K562 (cell line): ENCODE data around the gene ZFAND3. TPM values are rescaled to one million over a fixed set of nuclear protein-coding genes. Genes with fewer than 3 reads are reported as not detected.

Experiments
- ATAC-seq: fragments of 200-7000 bp; cut with Tn5 transposase; 3 replicates; pipeline ENCODE4 v1.9.1; 2020; ENCODE audit warnings: moderate library complexity
- BruUV-seq: library from RNA; stranded (reverse); fragments of 400-500 nt; replicated peaks from 2 replicates; lab custom pipeline; 2021; lab: Mats Ljungman, UMichigan
- CTCF ChIA-PET: fragments of 300-600 bp; formaldehyde crosslinking; extraction: SDS; loops from one replicate; lab custom pipeline; 2021; ENCODE audit warnings: low intra/inter-chr PET ratio; lab: Yijun Ruan, JAX
- POLR2A ChIA-PET: fragments of 300-600, 350-650 bp; sonication (Branson Sonifier 250); formaldehyde crosslinking; extraction: SDS; loops from one replicate; lab custom pipeline; 2021; ENCODE audit warnings: antibody characterized with exemption, inconsistent platforms; lab: Yijun Ruan, JAX
- DNase-seq, 4 experiments: peaks; one replicate each; pipeline versions ENCODE4 v3.0.0 to v3.0.0-alpha.2; 2011 to 2018; ENCODE audit warnings: low spot score in 3 of 4, mixed read lengths in 3 of 4; ENCODE audit errors: extremely low read depth in 1 of 4
- FAIRE-seq: peaks from 2 replicates; lab custom pipeline; 2011; peaks lifted over from hg19 to GRCh38; lab: Jason Lieb, UNC
- H2AFZ ChIP-seq: 2 replicates; pipeline ENCODE4 v1.6.0; 2011; ENCODE audit warnings: low read depth, low read length, control low read depth, inconsistent platforms
- H3K27ac ChIP-seq: fragments of 200-600 bp; 3 replicates; pipeline ENCODE4 v1.8.0; 2011; ENCODE audit warnings: low read depth, mild to moderate bottlenecking, control low read depth, inconsistent platforms, low read length, moderate library complexity, mixed read lengths; ENCODE audit errors: extremely low read depth
- H3K27me3 ChIP-seq, 2 experiments: fragments of 300-600 bp in 1 of 2; 2 replicates in 1 of 2; 3 replicates in 1 of 2; pipeline versions ENCODE4 v1.6.0 to v1.8.0; 2011; ENCODE audit warnings: inconsistent platforms in 2 of 2, low read length in 2 of 2, mild to moderate bottlenecking in 1 of 2, mixed read lengths in 1 of 2, moderate library complexity in 1 of 2; ENCODE audit not compliant: control insufficient read depth in 2 of 2, insufficient read depth in 2 of 2
- H3K36me3 ChIP-seq: fragments of 300-600 bp; 3 replicates; pipeline ENCODE4 v1.8.0; 2011; ENCODE audit warnings: mild to moderate bottlenecking, low read length, inconsistent platforms; ENCODE audit not compliant: control insufficient read depth, insufficient read depth
- H3K4me1 ChIP-seq, 2 experiments: fragments of 200-600 bp in 1 of 2; replicated peaks in 1 of 2; 2 replicates in 1 of 2; 3 replicates in 1 of 2; pipeline versions ENCODE4 v1.5.1 to v1.8.0; 2011; ENCODE audit warnings: inconsistent platforms in 2 of 2, low read length in 2 of 2, mild to moderate bottlenecking in 1 of 2, mixed read lengths in 1 of 2, moderate library complexity in 1 of 2; ENCODE audit not compliant: control insufficient read depth in 2 of 2, insufficient read depth in 2 of 2
- H3K4me2 ChIP-seq: 2 replicates; pipeline ENCODE4 v1.6.1; 2011; ENCODE audit warnings: low read length, control low read depth, inconsistent platforms, mixed read lengths; ENCODE audit not compliant: insufficient read depth
- H3K4me3 ChIP-seq: fragments of 200-600 bp; sonication (generic), shearing (Covaris generic); 2 replicates; pipeline ENCODE4 v1.5.1; 2016; ENCODE audit warnings: control low read depth, inconsistent platforms
- H3K79me2 ChIP-seq: fragments of 200-600 bp; 3 replicates; pipeline ENCODE4 v1.8.0; 2011; ENCODE audit warnings: low read length, inconsistent platforms; ENCODE audit not compliant: control insufficient read depth, insufficient read depth
- H3K9ac ChIP-seq, 2 experiments: 2 replicates each; pipeline versions ENCODE4 v1.6.0 to v1.6.1; 2011; ENCODE audit warnings: low read depth in 2 of 2, low read length in 2 of 2, control low read depth in 1 of 2, inconsistent platforms in 1 of 2, mild to moderate bottlenecking in 1 of 2, mixed read lengths in 1 of 2; ENCODE audit not compliant: insufficient read depth in 1 of 2
- H3K9me1 ChIP-seq: one replicate; pipeline ENCODE4 v1.6.0; 2011; ENCODE audit warnings: inconsistent platforms, mild to moderate bottlenecking, low read length, moderate library complexity; ENCODE audit not compliant: control insufficient read depth, insufficient read depth
- H3K9me3 ChIP-seq: replicated peaks from 2 replicates; pipeline ENCODE4 v1.5.1; 2011; ENCODE audit warnings: low read depth, low read length, inconsistent platforms; ENCODE audit not compliant: control insufficient read depth, insufficient read depth
- H4K20me1 ChIP-seq: replicated peaks from 2 replicates; pipeline ENCODE4 v1.6.1; 2011; ENCODE audit warnings: low read length, inconsistent platforms, mixed read lengths; ENCODE audit not compliant: control insufficient read depth, insufficient read depth
- CC2D1A ChIP-seq: fragments of 450-650 bp; IDR thresholded peaks from 2 replicates; pipeline ENCODE4 v1.6.1; 2017; ENCODE audit warnings: mild to moderate bottlenecking
- CHD4 ChIP-seq: fragments of 200-600 bp; sonication (generic); IDR thresholded peaks from 3 replicates; pipeline ENCODE4 v1.6.1; 2012; ENCODE audit warnings: low read depth, mild to moderate bottlenecking, mixed read lengths, low read length, inconsistent platforms; ENCODE audit not compliant: insufficient read depth, insufficient replicate concordance, poor library complexity, severe bottlenecking
- CREB3L1 ChIP-seq: fragments of 450-650 bp; IDR thresholded peaks from 2 replicates; pipeline ENCODE4 v1.6.1; 2014; ENCODE audit warnings: low read depth, mild to moderate bottlenecking, moderate library complexity, borderline replicate concordance
- E2F5 ChIP-seq: sonication (generic); formaldehyde crosslinking; IDR thresholded peaks from 2 replicates; pipeline ENCODE4 v1.8.0; 2022; ENCODE audit warnings: mild to moderate bottlenecking, missing genetic modification reagents
- EWSR1 ChIP-seq: fragments of 450-650 bp; IDR thresholded peaks from 2 replicates; pipeline ENCODE4 v1.6.1; 2018; ENCODE audit warnings: borderline replicate concordance, mild to moderate bottlenecking, low read depth, moderate library complexity; ENCODE audit not compliant: partially characterized antibody
- FIP1L1 ChIP-seq: fragments of 200-400 bp; formaldehyde crosslinking; IDR thresholded peaks from 2 replicates; pipeline ENCODE4 v1.6.1; 2018; ENCODE audit warnings: mild to moderate bottlenecking, low read depth, low read length; ENCODE audit not compliant: poor library complexity, severe bottlenecking
- FUS ChIP-seq: fragments of 200-400 bp; formaldehyde crosslinking; optimal IDR thresholded peaks from 2 replicates; pipeline ENCODE3; 2017; ENCODE audit warnings: low read depth, low read length
- GATAD2A ChIP-seq: fragments of 450-650 bp; IDR thresholded peaks from 2 replicates; pipeline ENCODE4 v1.6.1; 2017
- MXI1 ChIP-seq: IDR thresholded peaks from 2 replicates; pipeline ENCODE4 v1.6.1; 2011; ENCODE audit warnings: low read depth, mild to moderate bottlenecking, improper control_type of control experiment, low read length
- NRF1 ChIP-seq, 2 experiments: fragments of 450-650 bp; IDR thresholded peaks in 1 of 2; conservative IDR thresholded peaks in 1 of 2; 2 replicates each; pipeline ENCODE4 v1.6.1; 2014; ENCODE audit warnings: mild to moderate bottlenecking in 2 of 2
- PREB ChIP-seq: sonication (generic); formaldehyde crosslinking; IDR thresholded peaks from 2 replicates; pipeline ENCODE4 v1.8.1; 2023; ENCODE audit warnings: mild to moderate bottlenecking, missing genetic modification reagents
- SMAD3 ChIP-seq: fragments of 450-650 bp; formaldehyde crosslinking; conservative IDR thresholded peaks from 2 replicates; pipeline ENCODE4 v1.4.0; 2020; ENCODE audit warnings: mild to moderate bottlenecking
- THRA ChIP-seq: fragments of 450-650 bp; IDR thresholded peaks from 2 replicates; pipeline ENCODE4 v1.6.1; 2017; ENCODE audit warnings: mild to moderate bottlenecking, moderate library complexity
- USF2 ChIP-seq: sonication (generic); formaldehyde crosslinking; IDR thresholded peaks from 2 replicates; pipeline ENCODE4 v1.5.0; 2020; ENCODE audit warnings: missing genetic modification reagents
- YBX1 ChIP-seq: fragments of 450-650 bp; IDR thresholded peaks from 2 replicates; pipeline ENCODE4 v1.7.1; 2016; ENCODE audit warnings: mild to moderate bottlenecking
- ZNF57 ChIP-seq: fragments of 450-650 bp; formaldehyde crosslinking; IDR thresholded peaks from 2 replicates; pipeline ENCODE4 v1.4.0; 2020; ENCODE audit warnings: mild to moderate bottlenecking, moderate library complexity
- ZNF668 ChIP-seq: fragments of 250-450 bp; sonication (Bioruptor Pico); IDR thresholded peaks from 2 replicates; pipeline ENCODE4 v1.8.0; 2022; ENCODE audit warnings: mild to moderate bottlenecking, inconsistent platforms
- whole genome bisulfite sequencing: fragments of 100-300 bp; shearing (Covaris generic); methylation state at CpG from one replicate; pipeline ENCODE4 v1.1.6; 2016; ENCODE audit warnings: low coverage, mixed read lengths; ENCODE audit not compliant: insufficient coverage; ENCODE audit errors: missing lambda C conversion rate; 5-methylcytosine and 5-hydroxymethylcytosine counted together
- in situ Hi-C: fragments of 300-500 bp; cut with MboI; formaldehyde crosslinking; loops from 4 replicates; pipeline ENCODE4 v1.15.0; 2018; ENCODE audit warnings: inconsistent platforms, mixed read lengths
- intact Hi-C: fragments of 100-400 bp; cut with micrococcal nuclease; formaldehyde crosslinking; loops from 2 replicates; pipeline ENCODE4 v1.14.2; 2022
- polyA plus RNA-seq, 8 experiments: library from polyadenylated mRNA; depleted of rRNA in 4 of 8; stranded (reverse) in 5 of 8; unstranded in 3 of 8; fragments of >200 nt; fragmentation: Nextera tagmentation in 2 of 8; fragmentation: Illumina TruSeq in 1 of 8; extraction: Ambion mirVana in 2 of 8; extraction: Trizol in 1 of 8; gene quantifications; 2 replicates each; pipeline versions ENCODE4 v1.2.1 to v1.2.3, GENCODE V29; 2011 to 2014; ENCODE audit warnings: inconsistent platforms in 1 of 8, missing spikeins in 1 of 8
- total RNA-seq, 7 experiments: library from RNA; depleted of rRNA in 6 of 7; stranded (reverse); fragments of >200 nt in 6 of 7; fragmentation: Illumina TruSeq in 2 of 7; extraction: Trizol in 2 of 7; gene quantifications; 2 replicates each; pipeline versions ENCODE4 v1.2.1 to v1.2.3, GENCODE V29; 2011 to 2021; ENCODE audit warnings: low replicate concordance in 1 of 7

Gene ZFAND3
- total and polyA plus RNA-seq, 9 of the 15 experiments (the other 6 are each of a cell fraction or from before 2014, with no cell fraction given), result 0.81 to 26.6 (median 11.8) TPM

- H3K4me2 ChIP-seq, result no peak overlapping the region
- CTCF ChIA-PET, result no interaction called here
- 83% methylated on average over 7 of the region's 8 CpGs for WGBS
- H3K27ac ChIP-seq, result no peak overlapping the region
- no peak overlapping the region for H3K4me3 ChIP-seq
- no TSS peak for BruUV-seq
- POLR2A ChIA-PET, result interaction anchor here (1.4 kb wide), 1 partner anchor 12 kb away, joined by 4 read pairs; no protein-coding TSS in a partner anchor
- no peaks in the 10 kb centered on the region for H3K79me2 ChIP-seq
- in situ Hi-C loops (no loop called here), intact Hi-C loops (no loop called here)
- FAIRE-seq (no peak), DNase-seq (no peak), ATAC-seq (no peak)
- H3K4me1 ChIP-seq, result no peaks in the 10 kb centered on the region
- H2AFZ ChIP-seq, result no peak overlapping the region
- H3K9ac ChIP-seq, result no peak overlapping the region
- H4K20me1 ChIP-seq, result peaks cover 7% of the 10 kb centered on the region
- no peaks in the 10 kb centered on the region for H3K9me1 ChIP-seq
- H3K9me3 ChIP-seq, result no peaks in the 10 kb centered on the region
- no peaks in the 10 kb centered on the region; the same call in 2 of the 3 replicates for H3K36me3 ChIP-seq
- H3K27me3 ChIP-seq, result no peaks in the 10 kb centered on the region
- TF ChIP-seq GATAD2A, result no peak
- no peak for TF ChIP-seq FUS
- TF ChIP-seq MXI1, result no peak
- no peak for TF ChIP-seq NRF1 (conservative IDR thresholded peaks at IDR 0.05 in 1 of 2, IDR thresholded peaks at IDR 0.05 in 1 of 2)
- no peak for TF ChIP-seq ZNF57
- TF ChIP-seq CHD4, result no peak
- TF ChIP-seq YBX1, result no peak
- TF ChIP-seq E2F5, result no peak
- no peak for TF ChIP-seq EWSR1
- no peak for TF ChIP-seq ZNF668
- no peak for TF ChIP-seq THRA
- no peak for TF ChIP-seq SMAD3 (CRISPR knock-in tag)
- no peak for TF ChIP-seq CREB3L1
- no peak for TF ChIP-seq PREB (CRISPR knock-in tag)
- no peak for TF ChIP-seq FIP1L1
- TF ChIP-seq USF2 (CRISPR knock-in tag), result no peak
- no peak for TF ChIP-seq CC2D1A
These were observed 318.2 kb downstream of the ZFAND3 start for GRCh38 chr6:38137608-38138265.
